Skeletal muscle tissue (tissue), 4 donors: Measurements from ENCODE around the gene RHOG. TPM values are rescaled to one million over a fixed set of nuclear protein-coding genes. Genes with fewer than 3 reads are reported as not detected.
"Not testable (repeated sequence)": the region's sequence is repeated elsewhere in the genome, so short reads cannot be mapped to it uniquely, and the experiment has no call there.

Source experiments
- H3K27ac ChIP-seq: one replicate; pipeline ENCODE4 v1.7.0; 2013; ENCODE audit warnings: mild to moderate bottlenecking, low read depth, low read length, inconsistent platforms
- H3K27me3 ChIP-seq, 3 donors: one replicate each; pipeline ENCODE4 v1.7.0; 2013; ENCODE audit warnings: low read length in 3 of 3; ENCODE audit not compliant: control insufficient read depth in 3 of 3, insufficient read depth in 3 of 3
- H3K36me3 ChIP-seq, 3 donors: one replicate each; pipeline ENCODE4 v1.7.0; 2013; ENCODE audit warnings: low read length in 3 of 3; ENCODE audit not compliant: control insufficient read depth in 3 of 3, insufficient read depth in 3 of 3
- H3K4me1 ChIP-seq, 3 donors: one replicate each; pipeline ENCODE4 v1.7.0; 2013; ENCODE audit warnings: low read length in 3 of 3, mild to moderate bottlenecking in 3 of 3; ENCODE audit not compliant: control insufficient read depth in 3 of 3, insufficient read depth in 3 of 3
- H3K4me3 ChIP-seq, 3 donors: one replicate each; pipeline ENCODE4 v1.7.0; 2013; ENCODE audit warnings: low read length in 3 of 3
- H3K9ac ChIP-seq, 3 donors: one replicate each; pipeline ENCODE4 v1.7.0; 2013; ENCODE audit warnings: low read length in 3 of 3, mild to moderate bottlenecking in 3 of 3, moderate library complexity in 2 of 3, low read depth in 1 of 3
- H3K9me3 ChIP-seq, 3 donors: one replicate each; pipeline ENCODE4 v1.7.0; 2013; ENCODE audit warnings: low read length in 3 of 3; ENCODE audit not compliant: control insufficient read depth in 3 of 3
- total RNA-seq: library from RNA; depleted of rRNA; stranded (reverse); fragments of >200 nt; gene quantifications from one replicate; pipeline ENCODE4 v1.2.3, GENCODE V29; 2014
- donor health status: Osteomylitis.

The RHOG gene
- total RNA-seq, 1 donor from 2014 or later = 1.6 TPM

DNA sequence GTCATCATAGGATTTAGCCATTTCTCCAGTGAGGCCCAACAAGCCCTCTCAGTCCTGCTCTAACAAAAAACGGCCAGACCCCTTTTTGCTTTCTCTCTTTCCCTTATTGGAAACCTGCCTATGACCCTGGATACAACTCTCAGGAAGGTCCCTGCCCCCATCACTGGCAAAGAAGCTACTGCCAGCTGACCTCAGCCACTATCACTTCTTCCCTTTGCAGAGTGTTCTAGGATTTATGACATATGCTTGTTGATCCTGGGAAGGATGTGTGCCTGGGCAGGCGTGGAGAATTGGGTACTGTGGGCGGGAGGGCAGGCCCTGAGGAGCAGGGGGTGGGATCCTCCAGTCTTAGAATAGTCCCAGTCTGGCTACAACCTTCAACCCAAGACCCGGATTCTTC lies 24.9 kb downstream of the RHOG start:
- peaks cover 0 to 5% (median 5%) of the 10 kb centered on the region in 3 donors for H3K4me1 ChIP-seq
- no peak overlapping the region for H3K4me3 ChIP-seq
- H3K27me3 ChIP-seq = no peaks in the 10 kb centered on the region
- H3K9ac ChIP-seq = no peak overlapping the region
- H3K36me3 ChIP-seq = peaks cover 0 to 2% (median 0%) of the 10 kb centered on the region in 3 donors
- H3K27ac ChIP-seq = no peak overlapping the region
- H3K9me3 ChIP-seq = no peaks in the 10 kb centered on the region

DNA sequence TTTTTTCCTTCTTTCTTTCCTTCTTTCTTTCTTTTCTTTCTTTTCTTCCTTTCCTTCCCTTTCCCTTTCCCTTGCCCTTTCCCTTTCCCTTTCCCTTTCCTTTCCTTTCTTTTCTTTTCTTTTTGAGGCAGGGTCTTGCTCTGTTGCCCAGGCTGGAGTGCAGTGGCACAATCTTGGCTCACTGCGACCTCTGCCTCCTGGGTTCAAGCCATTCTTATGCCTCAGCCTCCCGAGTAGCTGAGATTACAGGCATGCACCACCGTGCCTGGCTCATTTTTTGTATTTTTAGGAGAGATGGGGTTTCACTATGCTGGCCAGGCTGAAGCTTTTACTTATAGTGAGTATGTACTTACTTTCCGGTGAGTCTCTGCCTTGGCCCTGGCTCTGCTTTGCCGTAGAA lies 25.9 kb downstream of the RHOG start:
- not testable (repeated sequence) for H3K9me3 ChIP-seq, H3K4me3 ChIP-seq, H3K36me3 ChIP-seq, H3K27ac ChIP-seq, H3K27me3 ChIP-seq, H3K9ac ChIP-seq
- H3K4me1 ChIP-seq = peaks cover 4 to 15% (median 10%) of the 10 kb centered on the region in 3 donors

DNA sequence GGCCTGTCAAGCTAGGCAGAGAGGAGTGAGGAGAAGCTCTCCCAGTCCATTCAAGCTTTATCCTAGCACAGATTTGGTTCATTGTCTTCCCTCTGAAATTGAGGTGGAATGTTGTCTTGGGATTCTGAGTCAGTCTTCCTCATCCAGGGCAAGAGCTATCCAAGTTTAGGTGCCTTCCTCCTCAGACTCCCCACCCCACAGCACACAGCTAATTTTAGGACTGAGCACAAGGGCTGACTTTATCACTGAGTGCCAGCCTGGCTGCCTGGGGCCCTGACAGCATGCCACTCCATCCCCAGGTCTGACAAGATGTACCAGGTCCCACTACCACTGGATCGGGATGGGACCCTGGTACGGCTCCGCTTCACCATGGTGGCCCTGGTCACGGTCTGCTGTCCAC lies 29.8 kb downstream of the RHOG start:
- Histone ChIP-seq H3K36me3 (no peaks in the 10 kb centered on the region), H3K27me3 (no peaks in the 10 kb centered on the region), H3K9me3 (no peaks in the 10 kb centered on the region), H3K4me3 (no peak overlapping the region), H3K9ac (peak overlapping the region in 2 of 3 donors; percentile 38 to 45), H3K4me1 (peaks cover 16 to 27% (median 18%) of the 10 kb centered on the region in 3 donors), H3K27ac (peak overlapping the region; percentile 8)

DNA sequence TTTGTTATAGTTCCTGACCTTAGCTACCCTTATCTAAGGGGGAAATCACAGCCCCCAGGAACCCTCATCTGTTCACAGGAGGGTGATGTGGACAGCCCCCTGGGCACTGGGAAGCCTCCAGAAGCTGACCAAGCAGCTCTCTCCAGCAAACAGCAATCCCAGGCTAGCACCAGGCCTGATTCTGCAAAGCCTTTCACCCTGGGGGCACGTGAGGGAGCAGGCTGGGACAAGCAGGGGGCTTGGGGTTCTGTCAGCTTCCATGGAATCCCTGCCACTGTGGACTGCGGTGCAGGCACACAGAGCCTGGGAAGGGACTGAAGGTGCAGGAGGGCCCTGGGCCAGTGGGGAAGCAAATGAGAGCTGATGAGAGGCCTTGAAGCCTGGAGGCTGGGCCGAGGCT lies 30.3 kb downstream of the RHOG start:
- H3K27me3 ChIP-seq = no peaks in the 10 kb centered on the region
- H3K9ac ChIP-seq = peak overlapping the region in 2 of 3 donors; percentile 38 to 45
- H3K27ac ChIP-seq = peak overlapping the region; percentile 8

DNA sequence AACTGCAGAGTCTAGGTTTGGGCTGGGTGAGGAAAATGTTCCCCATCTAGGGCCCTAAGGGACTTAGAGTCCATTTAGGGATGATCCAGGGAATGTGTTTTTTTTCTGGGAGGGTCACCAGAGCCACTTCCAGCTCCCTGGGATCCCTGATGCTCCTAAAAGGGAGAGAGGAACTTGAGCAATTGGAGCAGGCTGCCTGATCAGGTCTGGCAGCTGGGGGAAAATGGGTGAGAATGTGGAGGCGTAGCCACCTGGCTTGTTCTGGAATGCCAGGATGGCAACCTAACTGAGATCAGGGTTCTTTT lies 31.2 kb downstream of the RHOG start:
- no peak overlapping the region for H3K4me3 ChIP-seq
- no peaks in the 10 kb centered on the region for H3K9me3 ChIP-seq
- H3K27ac ChIP-seq = no peak overlapping the region
- H3K9ac ChIP-seq = no peak overlapping the region
- no peaks in the 10 kb centered on the region for H3K36me3 ChIP-seq
- no peaks in the 10 kb centered on the region for H3K27me3 ChIP-seq
- H3K4me1 ChIP-seq = peaks cover 16 to 27% (median 18%) of the 10 kb centered on the region in 3 donors

More for the DNA sequence above, 30.3 kb downstream of the RHOG start:
- no peak overlapping the region for H3K4me3 ChIP-seq
- peaks cover 16 to 27% (median 18%) of the 10 kb centered on the region in 3 donors for H3K4me1 ChIP-seq
- no peaks in the 10 kb centered on the region for H3K9me3 ChIP-seq
- no peaks in the 10 kb centered on the region for H3K36me3 ChIP-seq

DNA sequence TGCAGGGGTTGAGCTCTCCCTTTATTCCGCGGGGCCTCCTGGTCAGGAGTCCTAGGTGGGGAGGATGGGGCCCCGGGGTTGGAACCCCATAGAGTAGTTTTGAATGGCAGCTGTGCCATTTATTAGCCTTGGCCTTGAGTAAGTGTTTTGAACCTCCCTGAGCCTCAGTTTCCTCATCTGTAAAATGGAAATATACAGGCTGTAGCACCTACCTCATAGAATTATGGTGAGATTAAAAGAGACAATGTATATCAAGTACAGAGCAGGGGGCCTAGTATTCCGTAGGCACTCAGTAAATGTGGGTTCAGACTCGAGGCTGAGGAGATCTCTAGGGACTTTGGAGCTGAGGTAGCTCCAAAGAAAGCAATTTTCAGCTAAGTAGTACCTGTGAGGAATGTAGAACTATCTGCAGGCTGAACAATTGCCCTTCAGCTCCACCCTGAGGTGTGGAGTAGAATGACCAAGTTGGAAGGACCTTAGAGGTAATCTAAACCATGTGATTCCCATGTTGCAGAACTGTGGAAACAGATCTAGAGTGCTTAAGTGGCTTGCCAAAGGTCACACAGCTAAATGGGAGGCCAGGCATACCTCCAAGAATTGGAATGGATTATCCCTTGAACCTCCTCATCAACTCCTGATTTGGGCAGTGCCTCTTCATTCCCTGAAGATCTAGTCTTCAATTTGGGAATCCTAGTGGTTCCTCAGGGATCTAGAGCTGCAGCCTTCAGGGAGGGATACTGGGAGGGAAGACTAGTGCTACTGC lies 31.7 kb downstream of the RHOG start:
- H3K27ac ChIP-seq = no peak overlapping the region
- H3K27me3 ChIP-seq = no peaks in the 10 kb centered on the region
- H3K9ac ChIP-seq = peak overlapping the region; percentile 78 to 83 (median 83)
- no peaks in the 10 kb centered on the region for H3K9me3 ChIP-seq
- no peaks in the 10 kb centered on the region for H3K36me3 ChIP-seq
- peaks cover 16 to 27% (median 18%) of the 10 kb centered on the region in 3 donors for H3K4me1 ChIP-seq
- H3K4me3 ChIP-seq = peak overlapping the region; percentile 76 to 87 (median 85)

DNA sequence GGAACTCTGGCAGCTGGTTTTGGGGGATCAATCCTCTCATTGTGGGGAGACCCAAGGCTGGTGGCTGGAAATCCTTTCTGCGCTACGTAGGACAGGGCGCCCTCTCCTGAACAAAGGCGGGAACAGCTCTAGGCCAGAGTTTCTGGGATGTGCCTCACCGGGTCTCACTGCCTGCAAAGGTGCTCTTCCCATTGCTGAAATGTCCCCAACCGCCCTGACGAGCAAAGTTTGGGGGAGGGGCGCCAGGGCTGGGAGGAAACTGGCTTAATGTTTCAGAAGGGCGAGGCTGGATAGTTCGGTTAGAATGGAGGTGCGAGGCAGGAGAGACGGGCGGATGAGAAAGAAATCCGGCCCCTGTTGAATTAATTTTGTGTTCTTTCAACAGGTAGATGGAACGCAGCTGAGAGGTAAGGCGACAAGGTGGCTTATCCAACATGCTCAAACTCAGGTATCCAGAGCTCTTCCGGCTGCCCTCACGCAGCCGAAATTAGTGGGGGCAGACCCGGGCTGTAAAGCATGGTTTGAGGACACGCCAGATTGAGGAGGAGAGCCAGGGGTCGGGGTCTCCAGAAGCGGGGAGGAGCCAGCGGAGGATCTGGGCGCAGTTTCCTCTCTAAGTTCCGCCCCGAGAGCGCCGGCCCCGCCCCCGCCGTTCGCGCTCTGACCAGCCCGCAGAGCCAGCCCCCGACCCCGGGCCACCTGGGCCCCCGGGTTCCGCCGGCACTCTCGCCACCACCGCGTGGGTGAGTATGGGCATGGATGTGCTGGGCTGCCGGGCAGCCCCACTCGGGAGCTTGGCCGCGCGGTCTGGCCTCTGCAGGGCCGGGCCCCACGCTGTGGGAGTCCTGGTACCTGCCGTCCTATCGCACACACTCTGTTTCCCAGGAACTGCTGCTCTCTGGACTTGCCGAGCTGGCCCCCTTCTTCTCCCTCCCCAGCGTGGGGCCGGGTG lies 32.6 kb downstream of the RHOG start, which contains the start of gene PGAP2:
PGAP2 (plus strand) TSS at position 652 of the 952 bp plus-strand sequence. CDS start 2,700 bp downstream, outside the sequence.
- no peak within 1 kb of the TSS for H3K27ac ChIP-seq
- peak within 1 kb of the TSS; percentile 78 to 83 (median 83) for H3K9ac ChIP-seq
- peaks cover 16 to 27% (median 18%) of the 10 kb centered on the region in 3 donors for H3K4me1 ChIP-seq
- H3K4me3 ChIP-seq = peak within 1 kb of the TSS; percentile 76 to 87 (median 85)
- no peaks in the 10 kb centered on the region for H3K9me3 ChIP-seq
- H3K36me3 ChIP-seq = no peaks in the 10 kb centered on the region
- H3K27me3 ChIP-seq = no peaks in the 10 kb centered on the region

DNA sequence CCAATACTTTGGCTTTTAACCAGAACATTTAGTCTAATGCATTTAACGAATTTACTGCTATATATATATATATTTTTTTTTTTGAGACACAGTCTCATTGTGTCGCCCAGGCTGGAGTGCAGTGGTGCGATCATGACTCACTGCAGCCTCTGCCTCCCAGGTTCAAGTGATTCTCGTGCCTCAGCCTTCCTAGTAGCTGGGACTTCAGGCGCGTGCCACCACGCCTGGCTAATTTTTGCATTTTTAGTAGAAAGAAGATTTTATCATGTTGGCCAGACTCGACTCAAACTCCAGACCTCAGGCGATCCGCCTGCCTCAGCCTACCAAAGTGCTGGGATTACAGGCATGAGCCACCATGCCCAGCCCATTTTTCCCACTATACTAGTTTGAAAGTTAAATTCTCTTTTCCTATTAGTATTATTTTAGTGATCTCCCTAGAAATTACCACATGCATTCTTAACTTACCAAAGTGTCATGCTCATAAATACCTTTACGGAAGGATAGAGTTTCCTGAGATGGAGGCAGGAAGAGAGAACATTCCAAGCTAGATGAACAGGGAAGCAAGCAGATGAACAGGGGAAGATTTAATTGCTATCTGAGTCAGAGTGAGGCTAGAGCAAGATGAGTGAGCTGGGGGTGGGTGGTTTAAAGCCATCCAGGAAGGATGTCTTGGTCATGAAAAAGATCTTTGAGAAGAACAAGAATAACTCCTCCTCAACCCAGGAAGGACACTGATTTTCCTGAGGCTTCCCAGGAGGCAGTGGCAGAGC lies 36.8 kb downstream of the RHOG start:
- Histone ChIP-seq H3K36me3 (no peaks in the 10 kb centered on the region), H3K4me3 (no peak overlapping the region), H3K4me1 (peaks cover 4 to 7% (median 7%) of the 10 kb centered on the region in 3 donors), H3K9ac (no peak overlapping the region), H3K27ac (no peak overlapping the region), H3K27me3 (no peaks in the 10 kb centered on the region), H3K9me3 (no peaks in the 10 kb centered on the region)

DNA sequence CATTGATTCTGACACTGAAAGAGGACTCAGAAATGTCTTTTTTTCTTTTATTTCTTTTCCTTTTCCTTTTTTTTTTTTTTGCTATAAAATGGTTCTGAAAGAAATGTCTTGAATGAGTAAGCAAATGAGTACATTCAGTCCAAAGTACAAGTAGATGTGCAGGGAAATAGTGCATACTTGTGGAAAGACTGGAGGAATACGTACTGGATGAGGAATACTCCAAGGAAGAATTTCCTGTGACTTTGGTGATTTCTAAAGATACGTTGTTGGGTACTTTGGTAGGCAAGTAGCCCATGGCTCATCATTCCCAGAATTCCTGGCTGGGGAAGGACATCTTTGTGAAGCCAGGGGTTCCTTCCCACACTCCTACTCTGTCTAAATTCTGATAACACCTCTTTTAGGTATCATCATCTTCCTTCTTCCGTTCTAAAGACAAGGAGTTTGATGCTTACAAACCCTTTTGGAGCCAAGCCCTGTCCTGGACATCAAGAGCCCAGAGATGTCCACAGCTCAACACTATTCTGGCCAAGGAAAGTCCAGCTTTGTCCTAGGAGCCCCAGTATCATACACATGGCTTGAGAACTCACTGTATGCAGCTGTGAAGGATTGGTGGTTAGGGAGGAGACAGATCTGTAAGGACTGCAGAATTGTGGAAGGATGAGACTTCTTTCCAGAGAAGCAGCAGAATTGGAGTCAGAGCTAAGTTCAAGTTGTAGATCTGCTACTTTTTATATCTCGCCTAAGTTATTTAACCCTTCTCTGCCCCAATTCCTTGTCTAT lies 38.6 kb downstream of the RHOG start:
- Histone ChIP-seq H3K9me3 (no peaks in the 10 kb centered on the region), H3K9ac (no peak overlapping the region)

More for the DNA sequence above, 38.6 kb downstream of the RHOG start:
- H3K27ac ChIP-seq = no peak overlapping the region
- H3K4me1 ChIP-seq = peaks cover 3 to 6% (median 3%) of the 10 kb centered on the region in 3 donors
- no peaks in the 10 kb centered on the region for H3K36me3 ChIP-seq
- H3K27me3 ChIP-seq = no peaks in the 10 kb centered on the region
- no peak overlapping the region for H3K4me3 ChIP-seq
